H1 (cell line): ENCODE measurements around the gene NUMB.

Experiments used
- BACH1 ChIP-seq: IDR thresholded peaks from 2 replicates; pipeline ENCODE4 v1.6.1; 2012; ENCODE audit warnings: low read length, improper control_type of control experiment
- BRCA1 ChIP-seq: IDR thresholded peaks from 2 replicates; pipeline ENCODE4 v1.6.1; 2012; ENCODE audit warnings: low read depth, low read length, improper control_type of control experiment
- CEBPB ChIP-seq: IDR thresholded peaks from 2 replicates; pipeline ENCODE4 v1.6.1; 2012; ENCODE audit warnings: low read depth, low read length
- CREB1 ChIP-seq: IDR thresholded peaks from 2 replicates; pipeline ENCODE4 v1.6.1; 2012; ENCODE audit warnings: inconsistent platforms
- CTCF ChIP-seq, 3 experiments: IDR thresholded peaks; 1 replicate in 2 of 3; 2 replicates in 1 of 3; pipeline versions ENCODE4 v1.5.1 to v1.6.1; 2011; ENCODE audit warnings: low read length in 3 of 3, mild to moderate bottlenecking in 3 of 3, inconsistent platforms in 2 of 3, low read depth in 1 of 3, moderate library complexity in 1 of 3; ENCODE audit not compliant: insufficient read depth in 1 of 3; ENCODE audit errors: control extremely low read depth in 1 of 3
- GABPA ChIP-seq: IDR thresholded peaks from 2 replicates; pipeline ENCODE4 v1.6.1; 2011; ENCODE audit warnings: mild to moderate bottlenecking, low read length, moderate library complexity, borderline replicate concordance; ENCODE audit not compliant: insufficient read depth
- KDM1A ChIP-seq: fragments of 200-600, 300-600 bp; sonication (generic); IDR thresholded peaks from 2 replicates; pipeline ENCODE4 v1.7.1; 2016; ENCODE audit warnings: mild to moderate bottlenecking, low read length, borderline replicate concordance
- RBBP5 ChIP-seq: IDR thresholded peaks from 2 replicates; pipeline ENCODE4 v1.7.1; 2012; ENCODE audit warnings: low read depth, mild to moderate bottlenecking, inconsistent platforms, low read length, moderate library complexity, borderline replicate concordance
- TCF12 ChIP-seq: IDR thresholded peaks from 2 replicates; pipeline ENCODE4 v1.6.1; 2011; ENCODE audit warnings: low read depth, mild to moderate bottlenecking, low read length

GRCh38 chr14:73460691-73461127 lies 2.4 kb upstream of the NUMB start:
- TF ChIP-seq TCF12 (no peak), BRCA1 (no peak), KDM1A (no peak), RBBP5 (no peak), CREB1 (no peak), CTCF (IDR thresholded peaks at IDR 0.05; ENCODE audit: control extremely low read depth in 1 of 3, insufficient read depth in 1 of 3, low read depth in 1 of 3, low read length in 3 of 3) (no peak), GABPA (no peak), CEBPB (no peak), BACH1 (no peak)
